Activated CD8-positive, alpha-beta T cell treated with anti-CD3 and anti-CD28 coated beads for 36 hours (primary cell): ENCODE measurements around the gene MICA. TPM values are rescaled to one million over a fixed set of nuclear protein-coding genes. Genes with fewer than 3 reads are reported as not detected.
"Not testable (repeated sequence)": the region's sequence is repeated elsewhere in the genome, so short reads cannot be mapped to it uniquely, and the experiment has no call there.

Experiments used
- ATAC-seq: fragments of 200-7000 bp; cut with Tn5 transposase; one replicate; pipeline ENCODE4 v1.10.0; 2021; ENCODE audit warnings: mild to moderate bottlenecking, moderate library complexity
- CTCF ChIA-PET: fragments of 350-600 bp; sonication (Branson Sonifier 250); formaldehyde crosslinking; loops from one replicate; lab custom pipeline; 2021; ENCODE audit warnings: antibody characterized with exemption; lab: Charles Lee
- POLR2A ChIA-PET: fragments of 350-600 bp; sonication (Branson Sonifier 250); formaldehyde crosslinking; loops from one replicate; lab custom pipeline; 2021; ENCODE audit warnings: antibody characterized with exemption; lab: Charles Lee
- DNase-seq: peaks from one replicate; pipeline ENCODE4 v3.0.0-alpha.2; 2020
- H3K27ac Mint-ChIP-seq: one replicate; pipeline ENCODE4 v1.8.0; 2021; ENCODE audit warnings: mild to moderate bottlenecking, mixed read lengths
- H3K27me3 Mint-ChIP-seq: one replicate; pipeline ENCODE4 v1.8.0; 2021; ENCODE audit warnings: mixed read lengths
- H3K36me3 Mint-ChIP-seq: one replicate; pipeline ENCODE4 v1.8.0; 2021; ENCODE audit warnings: low read depth, mixed read lengths
- H3K4me1 Mint-ChIP-seq: one replicate; pipeline ENCODE4 v1.8.0; 2021; ENCODE audit warnings: low read depth, mixed read lengths
- H3K4me3 Mint-ChIP-seq: one replicate; pipeline ENCODE4 v1.8.0; 2021; ENCODE audit warnings: mild to moderate bottlenecking, moderate library complexity, mixed read lengths
- H3K9me3 Mint-ChIP-seq: one replicate; pipeline ENCODE4 v1.8.0; 2021; ENCODE audit warnings: mixed read lengths
- intact Hi-C: fragments of 100-400 bp; cut with micrococcal nuclease; formaldehyde crosslinking; loops from one replicate; pipeline ENCODE4 v1.10.0; 2022
- total RNA-seq, 2 experiments: library from RNA; stranded (reverse); gene quantifications; one replicate each; pipeline ENCODE4 v1.2.3, GENCODE V29; 2021
- TF ChIP-seq, protein P1 (sequence below): fragments of 200-600 bp; IDR thresholded peaks from one replicate; pipeline ENCODE4 v1.8.0; 2022; ENCODE audit warnings: antibody characterized with exemption, mild to moderate bottlenecking

The MICA gene
- total RNA-seq, 2 experiments from 2014 or later: 5.6 to 6.0 TPM

DNA sequence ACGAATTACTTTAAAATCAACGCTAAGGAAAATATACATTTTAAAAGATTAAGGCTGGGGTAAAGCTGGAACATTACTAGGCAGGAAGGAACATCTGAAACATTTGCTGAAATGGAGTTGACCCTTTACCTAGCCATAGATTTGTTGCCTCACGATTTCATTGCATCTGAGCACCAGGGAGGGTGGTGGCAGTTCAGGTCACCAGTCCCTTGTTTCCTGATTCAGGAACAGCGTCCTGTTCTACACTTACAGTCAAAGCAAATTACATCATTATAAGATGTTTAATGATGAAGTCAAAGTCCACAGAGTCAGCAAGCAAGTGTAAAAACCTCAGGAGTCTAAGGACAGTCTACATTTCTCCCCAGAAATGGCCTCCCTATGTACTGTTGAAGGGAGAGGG, 9.0 kb upstream of the MICA start:
- Mint-ChIP-seq H3K4me1 (peaks cover 15% of the 10 kb centered on the region), H3K36me3 (no peaks in the 10 kb centered on the region), H3K27me3 (no peaks in the 10 kb centered on the region), H3K4me3 (no peak overlapping the region), H3K9me3 (no peaks in the 10 kb centered on the region), H3K27ac (no peak overlapping the region)
- DNase-seq: no peak
- ChIA-PET CTCF (interaction anchor here (5.4 kb wide), 1 partner anchor 48 kb away, joined by 23 read pairs; no protein-coding TSS in a partner anchor), POLR2A (no interaction called here)
- TF ChIP-seq, protein P1, sequence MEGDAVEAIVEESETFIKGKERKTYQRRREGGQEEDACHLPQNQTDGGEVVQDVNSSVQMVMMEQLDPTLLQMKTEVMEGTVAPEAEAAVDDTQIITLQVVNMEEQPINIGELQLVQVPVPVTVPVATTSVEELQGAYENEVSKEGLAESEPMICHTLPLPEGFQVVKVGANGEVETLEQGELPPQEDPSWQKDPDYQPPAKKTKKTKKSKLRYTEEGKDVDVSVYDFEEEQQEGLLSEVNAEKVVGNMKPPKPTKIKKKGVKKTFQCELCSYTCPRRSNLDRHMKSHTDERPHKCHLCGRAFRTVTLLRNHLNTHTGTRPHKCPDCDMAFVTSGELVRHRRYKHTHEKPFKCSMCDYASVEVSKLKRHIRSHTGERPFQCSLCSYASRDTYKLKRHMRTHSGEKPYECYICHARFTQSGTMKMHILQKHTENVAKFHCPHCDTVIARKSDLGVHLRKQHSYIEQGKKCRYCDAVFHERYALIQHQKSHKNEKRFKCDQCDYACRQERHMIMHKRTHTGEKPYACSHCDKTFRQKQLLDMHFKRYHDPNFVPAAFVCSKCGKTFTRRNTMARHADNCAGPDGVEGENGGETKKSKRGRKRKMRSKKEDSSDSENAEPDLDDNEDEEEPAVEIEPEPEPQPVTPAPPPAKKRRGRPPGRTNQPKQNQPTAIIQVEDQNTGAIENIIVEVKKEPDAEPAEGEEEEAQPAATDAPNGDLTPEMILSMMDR: no peak
- ATAC-seq: no peak
- intact Hi-C loops: no loop called here

DNA sequence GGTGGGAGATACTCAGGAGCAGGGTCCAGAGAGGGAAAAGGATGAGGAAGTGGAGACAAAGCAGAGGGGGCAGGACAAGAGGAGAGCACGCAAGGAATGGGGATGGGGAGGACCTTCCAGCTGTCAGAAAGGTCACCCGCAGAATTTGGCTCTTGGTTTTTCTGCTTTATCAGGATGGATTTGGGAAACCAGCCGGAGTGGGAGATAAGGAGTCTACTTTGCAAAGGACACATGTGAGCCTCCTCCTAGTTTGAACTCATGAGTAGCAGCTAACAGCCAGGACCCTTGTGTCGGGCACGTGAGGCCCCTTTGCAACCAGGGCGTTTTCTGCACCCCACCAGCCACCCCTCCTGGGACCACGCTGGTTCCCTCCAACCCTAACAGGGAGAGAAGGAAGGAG, 7.6 kb upstream of the MICA start:
- ATAC-seq: no peak
- CTCF ChIA-PET: interaction anchor here (5.4 kb wide), 1 partner anchor 46 kb away, joined by 23 read pairs; no protein-coding TSS in a partner anchor

DNA sequence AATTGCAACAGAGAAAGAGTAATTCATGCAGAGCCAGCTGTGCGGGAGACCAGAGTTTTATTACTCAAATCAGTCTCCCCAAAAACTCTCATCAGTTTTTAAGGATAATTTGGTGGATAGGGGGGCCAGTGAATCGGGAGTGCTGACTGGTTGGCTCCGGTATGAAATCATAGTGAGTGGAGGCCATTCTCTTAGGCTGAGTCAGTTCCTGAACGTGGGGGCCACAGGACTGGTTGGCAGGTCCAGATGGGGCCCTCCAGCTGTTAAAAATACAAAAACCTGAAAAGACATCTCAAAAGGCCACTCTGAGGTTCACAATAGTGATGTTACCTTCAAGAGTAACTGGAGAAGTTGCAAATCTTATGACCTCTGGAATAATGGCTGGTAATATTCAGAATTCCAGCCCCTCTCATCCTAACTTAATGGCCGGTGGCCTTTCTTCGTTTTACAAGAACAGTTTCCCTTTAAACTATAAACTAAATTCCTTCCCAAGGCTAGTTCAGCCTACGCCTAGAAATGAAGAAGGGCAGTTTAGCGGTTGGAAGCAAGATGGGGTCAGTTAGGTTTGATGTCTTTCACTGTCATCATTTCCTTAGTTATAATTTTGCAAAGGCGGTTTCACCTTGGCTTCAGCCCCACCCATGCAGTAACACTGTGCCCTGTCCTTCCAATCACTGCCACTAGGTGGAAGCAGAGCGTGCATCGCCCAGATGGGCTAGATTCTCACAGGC, 6.8 kb upstream of the MICA start:
- TF ChIP-seq, protein P1: peak; percentile 80
- ATAC-seq: peak; percentile 84
- no peaks in the 10 kb centered on the region for H3K9me3 Mint-ChIP-seq
- peaks cover 24% of the 10 kb centered on the region for H3K4me1 Mint-ChIP-seq
- no peak overlapping the region for H3K4me3 Mint-ChIP-seq
- DNase-seq: peak; percentile 95
- H3K27me3 Mint-ChIP-seq: no peaks in the 10 kb centered on the region
- no peaks in the 10 kb centered on the region for H3K36me3 Mint-ChIP-seq
- intact Hi-C loops: loop anchor here (1.0 kb wide), 1 partner anchor 45 kb away; no protein-coding TSS in a partner anchor
- ChIA-PET POLR2A (interaction anchor here (1.4 kb wide), 1 partner anchor 14 kb away, joined by 3 read pairs; no protein-coding TSS in a partner anchor), CTCF (interaction anchor here (1.1 to 7.9 kb wide), 3 partner anchors 21 to 47 kb away, joined by 4 to 98 read pairs (median 23); no protein-coding TSS in a partner anchor)
- no peak overlapping the region for H3K27ac Mint-ChIP-seq

More for the DNA sequence above, 7.6 kb upstream of the MICA start:
- POLR2A ChIA-PET: no interaction called here
- no peak overlapping the region for H3K4me3 Mint-ChIP-seq
- DNase-seq: no peak
- no peaks in the 10 kb centered on the region for H3K9me3 Mint-ChIP-seq
- peak overlapping the region; percentile 30 for H3K27ac Mint-ChIP-seq
- H3K36me3 Mint-ChIP-seq: no peaks in the 10 kb centered on the region
- intact Hi-C loops: no loop called here
- peaks cover 17% of the 10 kb centered on the region for H3K4me1 Mint-ChIP-seq
- H3K27me3 Mint-ChIP-seq: no peaks in the 10 kb centered on the region
- TF ChIP-seq, protein P1: no peak

DNA sequence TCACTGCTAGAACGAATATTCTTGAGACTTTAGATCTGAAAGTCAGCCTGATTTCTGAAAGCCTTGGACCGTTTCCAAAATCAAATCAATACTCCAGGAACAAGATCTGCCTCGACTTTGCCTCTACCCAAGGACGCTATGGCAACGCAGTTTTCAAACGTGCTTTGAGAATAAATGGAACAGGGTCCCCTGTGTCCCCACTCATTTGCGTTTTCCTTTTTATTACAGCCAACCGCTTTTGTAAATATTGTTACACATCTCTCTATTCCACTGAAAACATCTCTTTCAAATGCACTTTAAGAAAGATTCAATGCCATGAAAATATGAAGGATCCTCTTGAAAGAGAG, 6.3 kb upstream of the MICA start:
- not testable (repeated sequence) for H3K4me3 Mint-ChIP-seq
- POLR2A ChIA-PET: interaction anchor here (1.4 kb wide), 1 partner anchor 15 kb away, joined by 3 read pairs; no protein-coding TSS in a partner anchor

More for the DNA sequence above, 6.3 kb upstream of the MICA start:
- TF ChIP-seq, protein P1: peak; percentile 7
- not testable (repeated sequence) for DNase-seq, H3K27ac Mint-ChIP-seq, H3K27me3 Mint-ChIP-seq, H3K36me3 Mint-ChIP-seq, ATAC-seq, H3K9me3 Mint-ChIP-seq
- CTCF ChIA-PET: interaction anchor here (0.8 to 7.9 kb wide), 6 partner anchors 9 to 84 kb away, joined by 3 to 98 read pairs (median 4); no protein-coding TSS in a partner anchor
- H3K4me1 Mint-ChIP-seq: peaks cover 30% of the 10 kb centered on the region
- intact Hi-C loops: loop anchor here (1.0 kb wide), 1 partner anchor 44 kb away; no protein-coding TSS in a partner anchor
